HepG2 (cell line): ENCODE measurements around the gene HSP90AB1. TPM values are rescaled to one million over a fixed set of nuclear protein-coding genes. Genes with fewer than 3 reads are reported as not detected.

Experiments used
- ATAC-seq: fragments of 200-7000 bp; cut with Tn5 transposase; 3 replicates; pipeline ENCODE4 v1.9.1; 2020; ENCODE audit warnings: mild to moderate bottlenecking, moderate library complexity
- BruUV-seq: library from RNA; stranded (reverse); fragments of 400-500 nt; replicated peaks from 2 replicates; lab custom pipeline; 2021; lab: Mats Ljungman, UMichigan
- CTCF ChIA-PET: fragments of 300-600 bp; formaldehyde crosslinking; extraction: SDS; loops from one replicate; lab custom pipeline; 2021; ENCODE audit warnings: low total read pairs, inconsistent platforms, low intra/inter-chr PET ratio; lab: Yijun Ruan, JAX
- POLR2A ChIA-PET: fragments of 350-600 bp; sonication (Branson Sonifier 250); formaldehyde crosslinking; loops from one replicate; lab custom pipeline; 2020; ENCODE audit warnings: antibody characterized with exemption, inconsistent platforms; lab: Yijun Ruan, JAX
- DNase-seq: peaks from one replicate; pipeline ENCODE4 v3.0.0-alpha.2; 2015; ENCODE audit warnings: low spot score
- FAIRE-seq: peaks from 3 replicates; lab custom pipeline; 2011; peaks lifted over from hg19 to GRCh38; lab: Jason Lieb, UNC
- H2AFZ ChIP-seq: one replicate; pipeline ENCODE4 v1.6.1; 2011; ENCODE audit warnings: low read length, inconsistent platforms
- H3K27ac ChIP-seq: fragments of 300-600 bp; 3 replicates; pipeline ENCODE4 v1.8.0; 2011; ENCODE audit warnings: mixed run types, mild to moderate bottlenecking, mixed read lengths, low read length, inconsistent platforms; ENCODE audit not compliant: insufficient read depth; ENCODE audit errors: extremely low read length
- H3K27me3 ChIP-seq, 2 experiments: fragments of 200-600 bp in 1 of 2; 2 replicates in 1 of 2; 3 replicates in 1 of 2; pipeline versions ENCODE4 v1.6.0 to v1.8.0; 2011; ENCODE audit warnings: low read length in 2 of 2, mild to moderate bottlenecking in 2 of 2, moderate library complexity in 2 of 2, inconsistent platforms in 1 of 2; ENCODE audit not compliant: insufficient read depth in 2 of 2, control insufficient read depth in 1 of 2
- H3K36me3 ChIP-seq, 2 experiments: fragments of 200-600 bp in 1 of 2; replicated peaks in 1 of 2; 2 replicates in 1 of 2; 3 replicates in 1 of 2; pipeline versions ENCODE4 v1.5.1 to v1.8.0; 2011; ENCODE audit warnings: low read length in 2 of 2, inconsistent platforms in 1 of 2; ENCODE audit not compliant: insufficient read depth in 2 of 2, control insufficient read depth in 1 of 2
- H3K4me1 ChIP-seq: 2 replicates; pipeline ENCODE4 v1.5.1; 2012; ENCODE audit warnings: low read length, inconsistent platforms; ENCODE audit not compliant: insufficient read depth
- H3K4me2 ChIP-seq: 2 replicates; pipeline ENCODE4 v1.6.0; 2011; ENCODE audit warnings: low read depth, low read length, inconsistent platforms
- H3K4me3 ChIP-seq, 3 experiments: fragments of 200-600 bp in 1 of 3; sonication (generic), shearing (Covaris generic) in 1 of 3; replicated peaks in 1 of 3; 2 replicates each; pipeline ENCODE4 v1.5.1; 2011 to 2016; ENCODE audit warnings: low read length in 3 of 3, inconsistent platforms in 2 of 3, low read depth in 2 of 3, mild to moderate bottlenecking in 2 of 3, control low read depth in 1 of 3, mixed read lengths in 1 of 3; ENCODE audit not compliant: insufficient read depth in 1 of 3
- H3K79me2 ChIP-seq: one replicate; pipeline ENCODE4 v1.6.1; 2011; ENCODE audit warnings: low read length, inconsistent platforms; ENCODE audit not compliant: insufficient read depth
- H3K9ac ChIP-seq: 2 replicates; pipeline ENCODE4 v1.6.0; 2011; ENCODE audit warnings: mild to moderate bottlenecking, low read depth, low read length, inconsistent platforms; ENCODE audit not compliant: insufficient read depth
- H3K9me3 ChIP-seq: 2 replicates; pipeline ENCODE4 v1.5.1; 2012; ENCODE audit warnings: mild to moderate bottlenecking, low read length
- H4K20me1 ChIP-seq: 2 replicates; pipeline ENCODE4 v1.6.0; 2011; ENCODE audit warnings: inconsistent platforms, mild to moderate bottlenecking, low read length, moderate library complexity; ENCODE audit not compliant: insufficient read depth
- ATF7 ChIP-seq, 2 experiments: fragments of 450-650 bp in 1 of 2; sonication (generic) in 1 of 2; formaldehyde crosslinking in 1 of 2; IDR thresholded peaks; 2 replicates each; pipeline versions ENCODE4 v1.4.0 to v1.6.1; 2016 to 2020; ENCODE audit warnings: antibody characterized with exemption in 1 of 2, mild to moderate bottlenecking in 1 of 2, missing genetic modification reagents in 1 of 2
- BORCS8-MEF2B ChIP-seq: sonication (generic); formaldehyde crosslinking; IDR thresholded peaks from 2 replicates; pipeline ENCODE4 v1.8.0; 2022; ENCODE audit warnings: mild to moderate bottlenecking, missing genetic modification reagents
- CREB1 ChIP-seq, 2 experiments: fragments of 450-650 bp in 1 of 2; IDR thresholded peaks; 2 replicates each; pipeline ENCODE4 v1.6.1; 2016 to 2017; ENCODE audit warnings: control low read depth in 1 of 2, mild to moderate bottlenecking in 1 of 2, missing compliant biosample characterization in 1 of 2, missing genetic modification characterization in 1 of 2
- MBD4 ChIP-seq: IDR thresholded peaks from 2 replicates; pipeline ENCODE4 v1.6.1; 2012; ENCODE audit warnings: low read length, inconsistent platforms, borderline replicate concordance
- POLR2AphosphoS5 ChIP-seq: IDR thresholded peaks from 2 replicates; pipeline ENCODE4 v1.6.1; 2012; ENCODE audit warnings: low read depth, low read length
- SIX1 ChIP-seq: sonication (generic); formaldehyde crosslinking; IDR thresholded peaks from 2 replicates; pipeline ENCODE4 v1.4.0; 2020; ENCODE audit warnings: missing genetic modification reagents, borderline replicate concordance
- ZNF205 ChIP-seq: IDR thresholded peaks from 2 replicates; pipeline ENCODE4 v1.6.1; 2018; ENCODE audit warnings: missing biosample characterization, missing genetic modification reagents
- ZNF235 ChIP-seq: sonication (generic); formaldehyde crosslinking; IDR thresholded peaks from 2 replicates; pipeline ENCODE4 v1.8.1; 2023; ENCODE audit warnings: mild to moderate bottlenecking, missing genetic modification reagents, borderline replicate concordance
- ZNF629 ChIP-seq: sonication (generic); formaldehyde crosslinking; conservative IDR thresholded peaks from 2 replicates; pipeline ENCODE4 v1.5.0; 2020; ENCODE audit warnings: missing genetic modification reagents
- WGBS: methylation state at CpG from one replicate; pipeline ENCODE4 v1.1.6; 2017; ENCODE audit warnings: low lambda C conversion rate; 5-methylcytosine and 5-hydroxymethylcytosine counted together
- in situ Hi-C: cut with HindIII; loops from 2 replicates; pipeline ENCODE4 v1.10.0; 2017; ENCODE audit warnings: low pct_unique_long_range_greater_than_20kb; ENCODE audit not compliant: extremely low pct_ligation_motif_present
- intact Hi-C: fragments of 100-400 bp; cut with micrococcal nuclease; formaldehyde crosslinking; loops from one replicate; pipeline ENCODE4 v1.10.0; 2022; ENCODE audit not compliant: unreplicated experiment
- polyA plus RNA-seq, 8 experiments: library from polyadenylated mRNA; depleted of rRNA in 3 of 8; stranded (reverse) in 7 of 8; unstranded in 1 of 8; fragments of >200 nt; fragmentation: Illumina TruSeq in 4 of 8; extraction: Trizol in 4 of 8; gene quantifications; 2 replicates each; pipeline versions ENCODE4 v1.2.1 to v1.2.3, GENCODE V29; 2011 to 2016; ENCODE audit warnings: low read depth in 4 of 8, missing spikeins in 1 of 8, mixed read lengths in 1 of 8; ENCODE audit not compliant: insufficient read depth in 1 of 8
- total RNA-seq, 5 experiments: library from RNA; depleted of rRNA; stranded (reverse); fragments of >200 nt; fragmentation: Illumina TruSeq; extraction: Trizol; gene quantifications; 2 replicates each; pipeline ENCODE4 v1.2.3, GENCODE V29; 2016; ENCODE audit warnings: low read depth in 1 of 5
- TF ChIP-seq, protein P1 (sequence below), 2 experiments: fragments of 450-650 bp in 1 of 2; sonication (generic) in 1 of 2; formaldehyde crosslinking in 1 of 2; IDR thresholded peaks; 2 replicates each; pipeline versions ENCODE4 v1.6.1 to v1.8.0; 2016 to 2022; ENCODE audit warnings: antibody characterized with exemption in 1 of 2, mild to moderate bottlenecking in 1 of 2, missing genetic modification reagents in 1 of 2

The HSP90AB1 gene
- total and polyA plus RNA-seq, 2 of the 13 experiments (the other 11 are each of a cell fraction or from before 2014, with no cell fraction given) = 1,325 to 1,472 TPM

DNA sequence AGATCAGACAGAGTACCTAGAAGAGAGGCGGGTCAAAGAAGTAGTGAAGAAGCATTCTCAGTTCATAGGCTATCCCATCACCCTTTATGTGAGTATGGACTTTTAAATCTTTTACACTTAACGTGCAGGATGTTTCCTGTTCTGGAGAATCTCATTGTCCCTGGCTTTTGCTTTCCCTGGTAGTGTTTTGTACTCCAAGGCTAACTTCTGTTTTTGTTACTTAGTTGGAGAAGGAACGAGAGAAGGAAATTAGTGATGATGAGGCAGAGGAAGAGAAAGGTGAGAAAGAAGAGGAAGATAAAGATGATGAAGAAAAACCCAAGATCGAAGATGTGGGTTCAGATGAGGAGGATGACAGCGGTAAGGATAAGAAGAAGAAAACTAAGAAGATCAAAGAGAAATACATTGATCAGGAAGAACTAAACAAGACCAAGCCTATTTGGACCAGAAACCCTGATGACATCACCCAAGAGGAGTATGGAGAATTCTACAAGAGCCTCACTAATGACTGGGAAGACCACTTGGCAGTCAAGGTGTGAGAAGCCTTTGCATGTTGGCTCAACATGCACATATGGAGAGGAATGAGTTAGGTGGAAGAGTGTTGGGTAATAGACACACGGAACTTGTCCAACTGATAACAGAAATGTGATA lies 3.3 kb downstream of the HSP90AB1 start:
- Histone ChIP-seq H3K27ac (no peak overlapping the region), H4K20me1 (peaks cover 82% of the 10 kb centered on the region), H3K36me3 (peaks cover 43 to 69% of the 10 kb centered on the region in 2 experiments), H3K27me3 (no peaks in the 10 kb centered on the region; a peak in 1 of 5 replicates), H3K4me3 (no peak overlapping the region; a peak in 1 of 6 replicates), H3K4me2 (peak overlapping the region; percentile 85), H3K9me3 (no peaks in the 10 kb centered on the region), H2AFZ (no peak overlapping the region), H3K4me1 (peaks cover 70% of the 10 kb centered on the region), H3K79me2 (peaks cover 58% of the 10 kb centered on the region), H3K9ac (no peak overlapping the region)
- ChIA-PET CTCF (no interaction called here), POLR2A (interaction anchor here (2.7 kb wide), 1 partner anchor 58 kb away, joined by 6 read pairs; no protein-coding TSS in a partner anchor)
- no TSS peak for BruUV-seq
- 90% methylated on average over 6 of the region's 6 CpGs for WGBS
- no peak for DNase-seq
- no peak for FAIRE-seq
- no peak for ATAC-seq
- TF ChIP-seq POLR2AphosphoS5 = peak; percentile 20; the same call in 1 of the 2 replicates
- TF ChIP-seq, protein P1, sequence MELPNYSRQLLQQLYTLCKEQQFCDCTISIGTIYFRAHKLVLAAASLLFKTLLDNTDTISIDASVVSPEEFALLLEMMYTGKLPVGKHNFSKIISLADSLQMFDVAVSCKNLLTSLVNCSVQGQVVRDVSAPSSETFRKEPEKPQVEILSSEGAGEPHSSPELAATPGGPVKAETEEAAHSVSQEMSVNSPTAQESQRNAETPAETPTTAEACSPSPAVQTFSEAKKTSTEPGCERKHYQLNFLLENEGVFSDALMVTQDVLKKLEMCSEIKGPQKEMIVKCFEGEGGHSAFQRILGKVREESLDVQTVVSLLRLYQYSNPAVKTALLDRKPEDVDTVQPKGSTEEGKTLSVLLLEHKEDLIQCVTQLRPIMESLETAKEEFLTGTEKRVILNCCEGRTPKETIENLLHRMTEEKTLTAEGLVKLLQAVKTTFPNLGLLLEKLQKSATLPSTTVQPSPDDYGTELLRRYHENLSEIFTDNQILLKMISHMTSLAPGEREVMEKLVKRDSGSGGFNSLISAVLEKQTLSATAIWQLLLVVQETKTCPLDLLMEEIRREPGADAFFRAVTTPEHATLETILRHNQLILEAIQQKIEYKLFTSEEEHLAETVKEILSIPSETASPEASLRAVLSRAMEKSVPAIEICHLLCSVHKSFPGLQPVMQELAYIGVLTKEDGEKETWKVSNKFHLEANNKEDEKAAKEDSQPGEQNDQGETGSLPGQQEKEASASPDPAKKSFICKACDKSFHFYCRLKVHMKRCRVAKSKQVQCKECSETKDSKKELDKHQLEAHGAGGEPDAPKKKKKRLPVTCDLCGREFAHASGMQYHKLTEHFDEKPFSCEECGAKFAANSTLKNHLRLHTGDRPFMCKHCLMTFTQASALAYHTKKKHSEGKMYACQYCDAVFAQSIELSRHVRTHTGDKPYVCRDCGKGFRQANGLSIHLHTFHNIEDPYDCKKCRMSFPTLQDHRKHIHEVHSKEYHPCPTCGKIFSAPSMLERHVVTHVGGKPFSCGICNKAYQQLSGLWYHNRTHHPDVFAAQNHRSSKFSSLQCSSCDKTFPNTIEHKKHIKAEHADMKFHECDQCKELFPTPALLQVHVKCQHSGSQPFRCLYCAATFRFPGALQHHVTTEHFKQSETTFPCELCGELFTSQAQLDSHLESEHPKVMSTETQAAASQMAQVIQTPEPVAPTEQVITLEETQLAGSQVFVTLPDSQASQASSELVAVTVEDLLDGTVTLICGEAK (IDR thresholded peaks at IDR 0.05) = no peak
- TF ChIP-seq, protein P1 (CRISPR knock-in tag; IDR thresholded peaks at IDR 0.05) = no peak
- no peak for TF ChIP-seq ZNF205 (CRISPR knock-in tag)
- peak; percentile 65; the same call in 1 of the 2 replicates for TF ChIP-seq MBD4
- no peak for TF ChIP-seq BORCS8-MEF2B
- TF ChIP-seq SIX1 (CRISPR knock-in tag) = no peak
- TF ChIP-seq ZNF629 = no peak
- TF ChIP-seq ATF7 (IDR thresholded peaks at IDR 0.05) = peak; percentile 71
- TF ChIP-seq ATF7 (CRISPR knock-in tag; IDR thresholded peaks at IDR 0.05) = no peak
- TF ChIP-seq ZNF235 = no peak
- TF ChIP-seq CREB1 (IDR thresholded peaks at IDR 0.05) = peak; percentile 55; the same call in 1 of the 2 replicates
- 0 out of 2 replicates have a peak, but pooled peaks have one; percentile 15 for TF ChIP-seq CREB1 (CRISPR knock-in tag; IDR thresholded peaks at IDR 0.05)
- in situ Hi-C loops (no loop called here), intact Hi-C loops (loop anchor here (5.0 kb wide), 1 partner anchor 153 kb away; no protein-coding TSS in a partner anchor)
